Activated CD4-positive, alpha-beta T cell treated with anti-CD3 and anti-CD28 coated beads, Interleukin-2, amount 10 ng/mL, durations not matched to agents 24 days and 14 days (primary cell): ENCODE data around the gene PPCDC. TPM values are rescaled to one million over a fixed set of nuclear protein-coding genes. Genes with fewer than 3 reads are reported as not detected.

Experiments used
- total RNA-seq: library from RNA; stranded (reverse); gene quantifications from 2 replicates; pipeline ENCODE4 v1.2.3, GENCODE V29; 2022

The PPCDC gene
- total RNA-seq, 1 donor from 2014 or later: 21.4 TPM

Other genes starting within 250 kb of the PPCDC start
- gene CSK, start 241.5 kb upstream of the PPCDC start, total RNA-seq: 332 and 340 TPM in 2 replicates
- gene LMAN1L, start 210.8 kb upstream of the PPCDC start, total RNA-seq: 0.33 and 0.36 TPM in 2 replicates
- 0.09 TPM in 2 replicates for gene CPLX3, start 197.0 kb upstream of the PPCDC start, total RNA-seq
- gene ULK3, start 180.4 kb upstream of the PPCDC start, total RNA-seq: 52.6 and 57.3 TPM in 2 replicates
- 89.4 and 94.8 TPM in 2 replicates for gene SCAMP2, start 150.2 kb upstream of the PPCDC start, total RNA-seq
- 63.9 and 64.4 TPM in 2 replicates for gene MPI, start 133.5 kb upstream of the PPCDC start, total RNA-seq
- 68.0 and 82.0 TPM in 2 replicates for gene FAM219B, start 116.7 kb upstream of the PPCDC start, total RNA-seq
- 314 and 317 TPM in 2 replicates for gene COX5A, start 85.5 kb upstream of the PPCDC start, total RNA-seq
- gene RPP25, start 66.8 kb upstream of the PPCDC start, total RNA-seq: 13.1 and 13.9 TPM in 2 replicates
- gene SCAMP5, start 28.0 kb upstream of the PPCDC start, total RNA-seq: 0.92 and 1.3 TPM in 2 replicates
- 43.2 and 43.9 TPM in 2 replicates for gene C15orf39, start 178.3 kb downstream of the PPCDC start, total RNA-seq
- gene GOLGA6C, start 234.7 kb downstream of the PPCDC start, total RNA-seq: not detected in 2 replicates